Tracheal epithelial cell (primary cell): ENCODE data around the gene USP17L12. TPM values are rescaled to one million over a fixed set of nuclear protein-coding genes. Genes with fewer than 3 reads are reported as not detected.

ENCODE experiments used
- total RNA-seq: library from RNA; depleted of rRNA; stranded (reverse); fragments of >200 nt; gene quantifications from 2 replicates; pipeline ENCODE4 v1.2.1, GENCODE V29; 2014

The USP17L12 gene, protein sequence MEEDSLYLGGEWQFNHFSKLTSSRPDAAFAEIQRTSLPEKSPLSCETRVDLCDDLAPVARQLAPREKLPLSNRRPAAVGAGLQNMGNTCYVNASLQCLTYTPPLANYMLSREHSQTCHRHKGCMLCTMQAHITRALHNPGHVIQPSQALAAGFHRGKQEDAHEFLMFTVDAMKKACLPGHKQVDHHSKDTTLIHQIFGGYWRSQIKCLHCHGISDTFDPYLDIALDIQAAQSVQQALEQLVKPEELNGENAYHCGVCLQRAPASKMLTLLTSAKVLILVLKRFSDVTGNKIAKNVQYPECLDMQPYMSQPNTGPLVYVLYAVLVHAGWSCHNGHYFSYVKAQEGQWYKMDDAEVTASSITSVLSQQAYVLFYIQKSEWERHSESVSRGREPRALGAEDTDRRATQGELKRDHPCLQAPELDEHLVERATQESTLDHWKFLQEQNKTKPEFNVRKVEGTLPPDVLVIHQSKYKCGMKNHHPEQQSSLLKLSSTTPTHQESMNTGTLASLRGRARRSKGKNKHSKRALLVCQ
- total RNA-seq: not detected in 2 replicates

DNA sequence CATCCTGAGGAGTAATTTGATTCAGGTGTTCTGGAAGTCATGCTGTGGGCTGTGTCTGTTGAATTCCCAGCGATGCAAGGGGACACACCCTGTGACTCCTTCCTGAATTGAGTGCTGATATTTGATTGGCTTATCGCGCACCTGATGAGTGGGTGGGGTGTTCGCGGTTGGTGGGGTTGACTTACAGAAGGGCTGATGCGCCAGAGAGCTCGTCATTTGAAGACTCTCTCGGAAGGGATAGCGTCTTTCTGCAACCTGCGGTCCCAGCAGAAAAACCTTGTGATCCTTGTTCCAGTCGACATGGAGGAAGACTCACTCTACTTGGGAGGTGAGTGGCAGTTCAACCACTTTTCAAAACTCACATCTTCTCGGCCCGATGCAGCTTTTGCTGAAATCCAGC lies at the start of gene USP17L12:
USP17L12 (plus strand) TSS at position 301 of the 400 bp plus-strand sequence; CDS start at position 301, 0 bp downstream.

DNA sequence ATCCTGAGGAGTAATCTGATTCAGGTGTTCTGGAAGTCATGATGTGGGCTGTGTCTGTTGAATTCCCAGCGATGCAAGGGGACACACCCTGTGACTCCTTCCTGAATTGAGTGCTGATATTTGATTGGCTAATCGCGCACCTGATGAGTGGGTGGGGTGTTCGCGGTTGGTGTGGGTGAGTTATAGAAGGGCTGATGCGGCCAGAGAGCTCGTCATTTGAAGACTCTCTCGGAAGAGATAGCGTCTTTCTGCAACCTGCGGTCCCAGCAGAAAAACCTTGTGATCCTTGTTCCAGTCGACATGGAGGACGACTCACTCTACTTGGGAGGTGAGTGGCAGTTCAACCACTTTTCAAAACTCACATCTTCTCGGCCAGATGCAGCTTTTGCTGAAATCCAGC lies 9.6 kb upstream of the USP17L12 start, which contains the start of gene USP17L10:
USP17L10 (plus strand) TSS at position 301 of the 400 bp plus-strand sequence; CDS start at position 301, 0 bp downstream.

DNA sequence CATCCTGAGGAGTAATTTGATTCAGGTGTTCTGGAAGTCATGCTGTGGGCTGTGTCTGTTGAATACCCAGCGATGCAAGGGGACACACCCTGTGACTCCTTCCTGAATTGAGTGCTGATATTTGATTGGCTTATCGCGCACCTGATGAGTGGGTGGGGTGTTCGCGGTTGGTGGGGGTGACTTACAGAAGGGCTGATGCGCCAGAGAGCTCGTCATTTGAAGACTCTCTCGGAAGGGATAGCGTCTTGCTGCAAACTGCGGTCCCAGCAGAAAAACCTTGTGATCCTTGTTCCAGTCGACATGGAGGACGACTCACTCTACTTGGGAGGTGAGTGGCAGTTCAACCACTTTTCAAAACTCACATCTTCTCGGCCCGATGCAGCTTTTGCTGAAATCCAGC lies 4.8 kb upstream of the USP17L12 start, which contains the start of gene USP17L11:
USP17L11 (plus strand) TSS at position 301 of the 400 bp plus-strand sequence; CDS start at position 301, 0 bp downstream.

DNA sequence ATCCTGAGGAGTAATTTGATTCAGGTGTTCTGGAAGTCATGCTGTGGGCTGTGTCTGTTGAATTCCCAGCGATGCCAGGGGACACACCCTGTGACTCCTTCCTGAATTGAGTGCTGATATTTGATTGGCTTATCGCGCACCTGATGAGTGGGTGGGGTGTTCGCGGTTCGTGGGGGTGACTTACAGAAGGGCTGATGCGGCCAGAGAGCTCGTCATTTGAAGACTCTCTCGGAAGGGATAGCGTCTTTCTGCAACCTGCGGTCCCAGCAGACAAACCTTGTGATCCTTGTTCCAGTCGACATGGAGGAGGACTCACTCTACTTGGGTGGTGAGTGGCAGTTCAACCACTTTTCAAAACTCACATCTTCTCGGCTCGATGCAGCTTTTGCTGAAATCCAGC lies 4.6 kb downstream of the USP17L12 start, which contains the start of gene USP17L13:
USP17L13 (plus strand) TSS at position 301 of the 400 bp plus-strand sequence; CDS start at position 301, 0 bp downstream.

DNA sequence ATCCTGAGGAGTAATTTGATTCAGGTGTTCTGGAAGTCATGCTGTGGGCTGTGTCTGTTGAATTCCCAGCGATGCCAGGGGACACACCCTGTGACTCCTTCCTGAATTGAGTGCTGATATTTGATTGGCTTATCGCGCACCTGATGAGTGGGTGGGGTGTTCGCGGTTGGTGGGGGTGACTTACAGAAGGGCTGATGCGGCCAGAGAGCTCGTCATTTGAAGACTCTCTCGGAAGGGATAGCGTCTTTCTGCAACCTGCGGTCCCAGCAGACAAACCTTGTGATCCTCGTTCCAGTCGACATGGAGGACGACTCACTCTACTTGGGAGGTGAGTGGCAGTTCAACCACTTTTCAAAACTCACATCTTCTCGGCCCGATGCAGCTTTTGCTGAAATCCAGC lies 14.1 kb downstream of the USP17L12 start, which contains the start of gene USP17L15:
USP17L15 (plus strand) TSS at position 301 of the 400 bp plus-strand sequence; CDS start at position 301, 0 bp downstream.

DNA sequence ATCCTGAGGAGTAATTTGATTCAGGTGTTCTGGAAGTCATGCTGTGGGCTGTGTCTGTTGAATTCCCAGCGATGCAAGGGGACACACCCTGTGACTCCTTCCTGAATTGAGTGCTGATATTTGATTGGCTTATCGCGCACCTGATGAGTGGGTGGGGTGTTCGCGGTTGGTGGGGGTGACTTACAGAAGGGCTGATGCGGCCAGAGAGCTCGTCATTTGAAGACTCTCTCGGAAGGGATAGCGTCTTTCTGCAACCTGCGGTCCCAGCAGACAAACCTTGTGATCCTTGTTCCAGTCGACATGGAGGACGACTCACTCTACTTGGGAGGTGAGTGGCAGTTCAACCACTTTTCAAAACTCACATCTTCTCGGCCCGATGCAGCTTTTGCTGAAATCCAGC lies 23.6 kb downstream of the USP17L12 start, which contains the start of gene USP17L17:
USP17L17 (plus strand) TSS at position 301 of the 400 bp plus-strand sequence; CDS start at position 301, 0 bp downstream.

DNA sequence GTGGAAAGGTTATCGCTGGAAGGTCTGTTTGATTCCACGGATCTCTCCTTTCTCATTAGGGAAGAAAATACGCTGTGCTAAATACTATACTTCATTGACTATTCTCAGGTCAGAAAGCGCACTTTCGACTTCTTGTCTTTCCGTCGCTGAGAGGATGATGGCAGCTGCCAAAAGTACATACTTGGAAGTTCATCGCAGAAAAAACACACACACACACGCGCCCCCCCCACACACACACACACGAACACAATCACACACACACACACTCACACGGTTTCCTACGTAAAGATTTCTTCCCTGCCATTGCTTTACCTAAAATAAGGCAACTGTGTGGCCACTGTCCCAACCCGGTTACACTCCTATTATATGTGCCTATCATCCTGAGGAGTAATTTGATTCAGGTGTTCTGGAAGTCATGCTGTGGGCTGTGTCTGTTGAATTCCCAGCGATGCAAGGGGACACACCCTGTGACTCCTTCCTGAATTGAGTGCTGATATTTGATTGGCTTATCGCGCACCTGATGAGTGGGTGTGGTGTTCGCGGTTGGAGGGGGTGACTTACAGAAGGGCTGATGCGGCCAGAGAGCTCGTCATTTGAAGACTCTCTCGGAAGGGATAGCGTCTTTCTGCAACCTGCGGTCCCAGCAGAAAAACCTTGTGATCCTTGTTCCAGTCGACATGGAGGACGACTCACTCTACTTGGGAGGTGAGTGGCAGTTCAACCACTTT lies 28.2 kb downstream of the USP17L12 start, which contains the start of gene USP17L18:
USP17L18 (plus strand) TSS at position 678 of the 728 bp plus-strand sequence; CDS start at position 678, 0 bp downstream.

DNA sequence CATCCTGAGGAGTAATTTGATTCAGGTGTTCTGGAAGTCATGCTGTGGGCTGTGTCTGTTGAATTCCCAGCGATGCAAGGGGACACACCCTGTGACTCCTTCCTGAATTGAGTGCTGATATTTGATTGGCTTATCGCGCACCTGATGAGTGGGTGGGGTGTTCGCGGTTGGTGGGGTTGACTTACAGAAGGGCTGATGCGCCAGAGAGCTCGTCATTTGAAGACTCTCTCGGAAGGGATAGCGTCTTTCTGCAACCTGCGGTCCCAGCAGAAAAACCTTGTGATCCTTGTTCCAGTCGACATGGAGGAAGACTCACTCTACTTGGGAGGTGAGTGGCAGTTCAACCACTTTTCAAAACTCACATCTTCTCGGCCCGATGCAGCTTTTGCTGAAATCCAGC lies 33.1 kb downstream of the USP17L12 start, which contains the start of gene USP17L19:
USP17L19 (plus strand) TSS at position 301 of the 400 bp plus-strand sequence; CDS start at position 301, 0 bp downstream.

DNA sequence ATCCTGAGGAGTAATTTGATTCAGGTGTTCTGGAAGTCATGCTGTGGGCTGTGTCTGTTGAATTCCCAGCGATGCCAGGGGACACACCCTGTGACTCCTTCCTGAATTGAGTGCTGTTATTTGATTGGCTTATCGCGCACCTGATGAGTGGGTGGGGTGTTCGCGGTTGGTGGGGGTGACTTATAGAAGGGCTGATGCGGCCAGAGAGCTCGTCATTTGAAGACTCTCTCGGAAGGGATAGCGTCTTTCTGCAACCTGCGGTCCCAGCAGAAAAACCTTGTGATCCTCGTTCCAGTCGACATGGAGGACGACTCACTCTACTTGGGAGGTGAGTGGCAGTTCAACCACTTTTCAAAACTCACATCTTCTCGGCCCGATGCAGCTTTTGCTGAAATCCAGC lies 37.9 kb downstream of the USP17L12 start, which contains the start of gene USP17L20:
USP17L20 (plus strand) TSS at position 301 of the 400 bp plus-strand sequence; CDS start at position 301, 0 bp downstream.

DNA sequence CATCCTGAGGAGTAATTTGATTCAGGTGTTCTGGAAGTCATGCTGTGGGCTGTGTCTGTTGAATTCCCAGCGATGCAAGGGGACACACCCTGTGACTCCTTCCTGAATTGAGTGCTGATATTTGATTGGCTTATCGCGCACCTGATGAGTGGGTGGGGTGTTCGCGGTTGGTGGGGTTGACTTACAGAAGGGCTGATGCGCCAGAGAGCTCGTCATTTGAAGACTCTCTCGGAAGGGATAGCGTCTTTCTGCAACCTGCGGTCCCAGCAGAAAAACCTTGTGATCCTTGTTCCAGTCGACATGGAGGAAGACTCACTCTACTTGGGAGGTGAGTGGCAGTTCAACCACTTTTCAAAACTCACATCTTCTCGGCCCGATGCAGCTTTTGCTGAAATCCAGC lies 42.6 kb downstream of the USP17L12 start, which contains the start of gene USP17L21:
USP17L21 (plus strand) TSS at position 301 of the 400 bp plus-strand sequence; CDS start at position 301, 0 bp downstream.

DNA sequence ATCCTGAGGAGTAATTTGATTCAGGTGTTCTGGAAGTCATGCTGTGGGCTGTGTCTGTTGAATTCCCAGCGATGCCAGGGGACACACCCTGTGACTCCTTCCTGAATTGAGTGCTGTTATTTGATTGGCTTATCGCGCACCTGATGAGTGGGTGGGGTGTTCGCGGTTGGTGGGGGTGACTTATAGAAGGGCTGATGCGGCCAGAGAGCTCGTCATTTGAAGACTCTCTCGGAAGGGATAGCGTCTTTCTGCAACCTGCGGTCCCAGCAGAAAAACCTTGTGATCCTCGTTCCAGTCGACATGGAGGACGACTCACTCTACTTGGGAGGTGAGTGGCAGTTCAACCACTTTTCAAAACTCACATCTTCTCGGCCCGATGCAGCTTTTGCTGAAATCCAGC lies 47.4 kb downstream of the USP17L12 start, which contains the start of gene USP17L22:
USP17L22 (plus strand) TSS at position 301 of the 400 bp plus-strand sequence; CDS start at position 301, 0 bp downstream.

Other genes starting within 250 kb of the USP17L12 start
- not detected in 2 replicates for gene FAM90A26, start 49.7 kb upstream of the USP17L12 start, total RNA-seq
- gene USP17L10, start 9.5 kb upstream of the USP17L12 start, total RNA-seq: not detected in 2 replicates
- gene USP17L11, start 4.7 kb upstream of the USP17L12 start, total RNA-seq: not detected in 2 replicates
- gene USP17L13, start 4.7 kb downstream of the USP17L12 start, total RNA-seq: not detected in 2 replicates
- not detected in 2 replicates for gene USP17L15, start 14.2 kb downstream of the USP17L12 start, total RNA-seq
- gene USP17L17, start 23.7 kb downstream of the USP17L12 start, total RNA-seq: not detected in 2 replicates
- gene USP17L18, start 28.5 kb downstream of the USP17L12 start, total RNA-seq: not detected in 2 replicates
- gene USP17L19, start 33.2 kb downstream of the USP17L12 start, total RNA-seq: not detected in 2 replicates
- not detected in 2 replicates for gene USP17L20, start 38.0 kb downstream of the USP17L12 start, total RNA-seq
- not detected in 2 replicates for gene USP17L21, start 42.7 kb downstream of the USP17L12 start, total RNA-seq
- gene USP17L22, start 47.5 kb downstream of the USP17L12 start, total RNA-seq: not detected in 2 replicates
- gene USP17L24, start 105.0 kb downstream of the USP17L12 start, total RNA-seq: not detected in 2 replicates
- gene USP17L25, start 109.8 kb downstream of the USP17L12 start, total RNA-seq: not detected in 2 replicates
- gene USP17L26, start 114.5 kb downstream of the USP17L12 start, total RNA-seq: not detected in 2 replicates
- not detected in 2 replicates for gene USP17L5, start 119.3 kb downstream of the USP17L12 start, total RNA-seq
- gene USP17L27, start 124.0 kb downstream of the USP17L12 start, total RNA-seq: not detected in 2 replicates
- gene USP17L28, start 128.7 kb downstream of the USP17L12 start, total RNA-seq: not detected in 2 replicates
- gene USP17L29, start 133.5 kb downstream of the USP17L12 start, total RNA-seq: not detected in 2 replicates
- not detected in 2 replicates for gene USP17L30, start 143.0 kb downstream of the USP17L12 start, total RNA-seq
- gene DEFB131A, start 224.3 kb downstream of the USP17L12 start, total RNA-seq: not detected in 2 replicates